Measurements from ENCODE around the gene OR8H1. TPM values are rescaled to one million over a fixed set of nuclear protein-coding genes. Genes with fewer than 3 reads are reported as not detected.

The OR8H1 gene
- total RNA-seq, 5 donors from 2014 or later (not counting 1 experiment from before 2014, with no cell fraction given) = not detected

DNA sequence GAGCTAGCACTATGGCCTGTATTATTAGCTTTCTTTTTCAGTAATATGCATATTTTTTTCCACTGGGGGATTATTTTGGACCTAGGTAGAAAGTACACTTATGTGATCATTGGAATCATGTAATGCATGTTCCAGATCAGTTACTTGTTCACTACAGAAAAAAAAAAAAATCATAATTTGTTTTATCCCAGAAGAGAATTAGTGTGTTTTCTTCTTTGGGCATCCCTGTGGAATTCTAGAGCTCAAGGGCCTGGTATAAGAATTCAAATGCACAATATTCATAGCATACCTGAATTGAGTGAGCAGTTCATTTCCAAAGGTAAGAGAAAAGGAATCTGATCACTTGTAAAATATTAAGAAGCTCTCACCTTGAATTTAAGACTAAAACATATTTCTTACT is 18.2 kb downstream of the OR8H1 start, which contains the start of gene OR5T1:
OR5T1 (plus strand) TSS at position 301 of the 400 bp plus-strand sequence. CDS start 1,485 bp downstream, outside the sequence.
- POLR2A ChIA-PET = no interaction called here
- H3K9me3 Mint-ChIP-seq = peaks cover 11 to 31% (median 31%) of the 10 kb centered on the region in 3 donors

DNA sequence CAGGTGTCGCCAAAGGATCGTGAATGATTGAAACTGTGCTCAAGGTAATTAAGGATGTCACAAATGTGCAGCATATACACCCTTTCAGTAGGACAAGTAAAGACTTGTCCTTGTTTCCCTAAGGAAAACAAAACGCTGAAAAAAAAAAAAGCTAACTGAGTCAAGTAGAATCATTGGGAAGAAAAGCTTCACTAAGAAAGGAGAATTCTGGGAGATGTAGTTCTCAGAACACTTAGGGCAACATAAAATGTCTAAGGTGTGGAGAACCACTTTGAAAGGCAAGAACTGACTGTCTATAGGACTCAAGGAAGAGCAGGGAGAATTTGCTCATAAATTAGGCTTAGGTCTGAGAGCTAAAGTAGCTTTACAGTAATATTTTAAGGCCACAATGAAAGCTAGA is 21.0 kb downstream of the OR8H1 start:
- ATAC-seq (replicated peaks in 1 of 4) (no peak), DNase-seq (no peak)
- Histone ChIP-seq H3K27ac (ENCODE audit: low read length) (no peak overlapping the region), H3K4me3 (ENCODE audit: control insufficient read depth in 1 of 2, extremely low read depth in 1 of 2, low read length in 1 of 2) (no peak overlapping the region), H3K4me1 (ENCODE audit: control insufficient read depth in 1 of 2, extremely low read depth in 1 of 2, insufficient read depth in 2 of 2, low read length in 2 of 2) (no peaks in the 10 kb centered on the region), H3K36me3 (ENCODE audit: control insufficient read depth in 2 of 2, extremely low read depth in 1 of 2, insufficient read depth in 1 of 2, low read length in 1 of 2) (no peaks in the 10 kb centered on the region), H3K27me3 (replicated peaks in 1 of 2; ENCODE audit: control insufficient read depth in 2 of 2, extremely low read depth in 1 of 2, insufficient read depth in 2 of 2, low read length in 1 of 2) (no peaks in the 10 kb centered on the region), H3K9me3 (no peaks in the 10 kb centered on the region)
- H3K9me3 Mint-ChIP-seq = peaks cover 3 to 37% (median 24%) of the 10 kb centered on the region in 3 donors
- no peaks in the 10 kb centered on the region for H3K4me1 Mint-ChIP-seq
- WGBS (ENCODE audit: insufficient coverage) = 14% methylated on average over 1 of the region's 3 CpGs
- H3K27ac Mint-ChIP-seq = no peak overlapping the region
- no peaks in the 10 kb centered on the region for H3K36me3 Mint-ChIP-seq
- CTCF ChIA-PET = no interaction called here
- POLR2A ChIA-PET = no interaction called here
- H3K4me3 Mint-ChIP-seq = no peak overlapping the region
- no peaks in the 10 kb centered on the region for H3K27me3 Mint-ChIP-seq

More for the DNA sequence above, 18.2 kb downstream of the OR8H1 start, which contains the start of gene OR5T1:
- H3K27ac Mint-ChIP-seq = no peak within 1 kb of the TSS
- H3K36me3 Mint-ChIP-seq = no peaks in the 10 kb centered on the region
- DNase-seq = no peak
- Histone ChIP-seq H3K27me3 (replicated peaks in 1 of 2; ENCODE audit: control insufficient read depth in 2 of 2, extremely low read depth in 1 of 2, insufficient read depth in 2 of 2, low read length in 1 of 2) (no peaks in the 10 kb centered on the region), H3K36me3 (ENCODE audit: control insufficient read depth in 2 of 2, extremely low read depth in 1 of 2, insufficient read depth in 1 of 2, low read length in 1 of 2) (no peaks in the 10 kb centered on the region), H3K4me1 (ENCODE audit: control insufficient read depth in 1 of 2, extremely low read depth in 1 of 2, insufficient read depth in 2 of 2, low read length in 2 of 2) (no peaks in the 10 kb centered on the region), H3K4me3 (ENCODE audit: control insufficient read depth in 1 of 2, extremely low read depth in 1 of 2, low read length in 1 of 2) (no peak within 1 kb of the TSS), H3K9me3 (no peaks in the 10 kb centered on the region), H3K27ac (ENCODE audit: low read length) (no peak within 1 kb of the TSS)
- H3K4me1 Mint-ChIP-seq = no peaks in the 10 kb centered on the region
- no peak for ATAC-seq (replicated peaks in 1 of 4)
- no peaks in the 10 kb centered on the region for H3K27me3 Mint-ChIP-seq
- CTCF ChIA-PET = no interaction called here
- no peak within 1 kb of the TSS for H3K4me3 Mint-ChIP-seq

DNA sequence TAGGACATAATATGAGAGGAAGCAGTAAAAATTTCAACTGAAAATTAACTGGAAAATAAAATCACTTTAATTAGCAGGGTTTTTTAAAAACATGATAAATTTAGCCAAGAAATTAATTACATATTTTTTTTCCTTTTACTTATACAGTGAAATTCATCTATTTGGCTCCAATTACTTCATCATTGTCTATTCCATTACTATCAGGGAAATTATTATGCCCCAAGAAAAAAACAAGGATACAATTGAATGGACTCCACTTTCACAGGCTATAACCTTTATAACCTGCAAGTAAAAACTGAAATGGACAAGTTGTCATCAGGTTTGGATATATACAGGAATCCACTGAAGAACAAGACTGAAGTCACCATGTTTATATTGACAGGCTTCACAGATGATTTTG is 40.1 kb downstream of the OR8H1 start, which contains the start of gene OR5T3:
OR5T3 (plus strand) TSS at position 301 of the 400 bp plus-strand sequence; CDS start at position 301, 0 bp downstream.
- ChIA-PET CTCF (no interaction called here), POLR2A (no interaction called here)
- Mint-ChIP-seq H3K27me3 (no peaks in the 10 kb centered on the region), H3K4me1 (no peaks in the 10 kb centered on the region), H3K9me3 (peaks cover 12 to 26% (median 18%) of the 10 kb centered on the region in 3 donors), H3K36me3 (no peaks in the 10 kb centered on the region), H3K27ac (no peak within 1 kb of the TSS), H3K4me3 (no peak within 1 kb of the TSS)
- ATAC-seq (replicated peaks in 1 of 4) = no peak
- peaks cover 2% of the 10 kb centered on the region for H3K9me3 ChIP-seq
- no peaks in the 10 kb centered on the region for H3K4me1 ChIP-seq (ENCODE audit: control insufficient read depth in 1 of 2, extremely low read depth in 1 of 2, insufficient read depth in 2 of 2, low read length in 2 of 2)
- no peak for DNase-seq
- H3K4me3 ChIP-seq (ENCODE audit: control insufficient read depth in 1 of 2, extremely low read depth in 1 of 2, low read length in 1 of 2) = no peak within 1 kb of the TSS
- no peaks in the 10 kb centered on the region for H3K36me3 ChIP-seq (ENCODE audit: control insufficient read depth in 2 of 2, extremely low read depth in 1 of 2, insufficient read depth in 1 of 2, low read length in 1 of 2)
- H3K27ac ChIP-seq (ENCODE audit: low read length) = no peak within 1 kb of the TSS
- no peaks in the 10 kb centered on the region for H3K27me3 ChIP-seq (replicated peaks in 1 of 2; ENCODE audit: control insufficient read depth in 2 of 2, extremely low read depth in 1 of 2, insufficient read depth in 2 of 2, low read length in 1 of 2)

Other genes with a start within 250 kb of the OR8H1 start
- not detected for gene OR8I2, start 198.9 kb downstream of the OR8H1 start, total RNA-seq
- gene OR8H2, start 188.6 kb downstream of the OR8H1 start, total RNA-seq = not detected
- gene OR8H3, start 169.9 kb downstream of the OR8H1 start, total RNA-seq = not detected
- not detected for gene OR8J3, start 152.1 kb downstream of the OR8H1 start, total RNA-seq
- not detected for gene OR8K5, start 131.9 kb downstream of the OR8H1 start, total RNA-seq
- not detected for gene OR5J2, start 115.6 kb downstream of the OR8H1 start, total RNA-seq
- gene OR5T2, start 58.0 kb downstream of the OR8H1 start, total RNA-seq = not detected
- not detected for gene OR5T3, start 40.0 kb downstream of the OR8H1 start, total RNA-seq
- gene OR5T1, start 18.1 kb downstream of the OR8H1 start, total RNA-seq = not detected
- gene OR8K3, start 22.9 kb upstream of the OR8H1 start, total RNA-seq = not detected
- gene OR8K1, start 53.8 kb upstream of the OR8H1 start, total RNA-seq = not detected
- not detected for gene OR8J1, start 62.0 kb upstream of the OR8H1 start, total RNA-seq
- not detected for gene OR8U1, start 83.4 kb upstream of the OR8H1 start, total RNA-seq
- gene OR5AL1, start 120.4 kb upstream of the OR8H1 start, total RNA-seq = not detected
- not detected for gene OR5M3, start 181.1 kb upstream of the OR8H1 start, total RNA-seq
- not detected for gene OR5M8, start 199.1 kb upstream of the OR8H1 start, total RNA-seq